Esophagus (tissue), 2 donors: Measurements from ENCODE around the gene COL4A2. TPM values are rescaled to one million over a fixed set of nuclear protein-coding genes. Genes with fewer than 3 reads are reported as not detected.

Experiments used
- H3K27ac ChIP-seq, 2 donors: one replicate each; pipeline ENCODE4 v1.5.1; 2013; ENCODE audit warnings: low read depth in 2 of 2, mild to moderate bottlenecking in 2 of 2, inconsistent platforms in 1 of 2, low read length in 1 of 2, moderate library complexity in 1 of 2
- H3K27me3 ChIP-seq, 2 donors: one replicate each; pipeline ENCODE4 v1.6.1; 2013; ENCODE audit warnings: low read length in 2 of 2, control low read depth in 1 of 2, mild to moderate bottlenecking in 1 of 2; ENCODE audit not compliant: insufficient read depth in 2 of 2, control insufficient read depth in 1 of 2
- H3K36me3 ChIP-seq, 2 donors: one replicate each; pipeline ENCODE4 v1.6.1; 2013; ENCODE audit warnings: low read length in 1 of 2; ENCODE audit not compliant: control insufficient read depth in 2 of 2, insufficient read depth in 2 of 2
- H3K4me1 ChIP-seq, 2 donors: one replicate each; pipeline ENCODE4 v1.6.1; 2013; ENCODE audit warnings: low read length in 1 of 2; ENCODE audit not compliant: control insufficient read depth in 2 of 2, insufficient read depth in 2 of 2
- H3K4me3 ChIP-seq, 2 donors: one replicate each; pipeline ENCODE4 v1.5.1; 2013; ENCODE audit warnings: low read length in 2 of 2, mild to moderate bottlenecking in 2 of 2, low read depth in 1 of 2, moderate library complexity in 1 of 2
- H3K9me3 ChIP-seq, 2 donors: one replicate each; pipeline ENCODE4 v1.6.1; 2013; ENCODE audit warnings: mild to moderate bottlenecking in 2 of 2, low read depth in 1 of 2, low read length in 1 of 2, moderate library complexity in 1 of 2; ENCODE audit not compliant: control insufficient read depth in 2 of 2, insufficient read depth in 1 of 2
- WGBS, 2 donors: extraction: QIAGEN DNeasy Blood & Tissue Kit; methylation state at CpG; one replicate each; pipeline ENCODE4 v1.1.7; 2013; 5-methylcytosine and 5-hydroxymethylcytosine counted together
- polyA plus RNA-seq, 2 donors: library from polyadenylated mRNA; stranded (reverse); fragments of 200-250 nt; gene quantifications; one replicate each; pipeline ENCODE4 v1.2.3, GENCODE V29; 2013
- donor health status: healthy with polysubstance abuse.
- donor health status: Bipolar disorder and iron deficiency.

COL4A2 gene
- polyA plus RNA-seq, 2 donors, result 25.3 to 39.2 TPM

GRCh38 chr13:110376120-110376519 lies 69.0 kb downstream of the COL4A2 start:
- no peak overlapping the region for H3K4me3 ChIP-seq
- H3K36me3 ChIP-seq, result no peaks in the 10 kb centered on the region
- WGBS, 2 donors, result 57 to 76% methylated on average over 5 of the region's 5 CpGs
- no peak overlapping the region for H3K27ac ChIP-seq
- H3K4me1 ChIP-seq, result peaks cover 0 to 4% of the 10 kb centered on the region in 2 donors
- H3K27me3 ChIP-seq, result no peaks in the 10 kb centered on the region
- H3K9me3 ChIP-seq, result no peaks in the 10 kb centered on the region

- H3K27ac ChIP-seq, result no peak overlapping the region
- 64% methylated on average over 6 of the region's 6 CpGs for WGBS, 2 donors
These were observed 70.2 kb downstream of the COL4A2 start for GRCh38 chr13:110377178-110377825.

GRCh38 chr13:110377826-110378201 lies 70.7 kb downstream of the COL4A2 start:
- H3K27ac ChIP-seq, result peak overlapping the region in 1 of 2 donors; percentile 33

More at GRCh38 chr13:110377178-110377825, 70.2 kb downstream of the COL4A2 start:
- Histone ChIP-seq H3K9me3 (no peaks in the 10 kb centered on the region), H3K36me3 (no peaks in the 10 kb centered on the region), H3K4me1 (peaks cover 0 to 4% of the 10 kb centered on the region in 2 donors), H3K27me3 (no peaks in the 10 kb centered on the region), H3K4me3 (no peak overlapping the region)

GRCh38 chr13:110379358-110379757 lies 72.3 kb downstream of the COL4A2 start:
- WGBS, 2 donors, result 90 to 93% methylated on average over 9 of the region's 9 CpGs
- Histone ChIP-seq H3K27ac (peak overlapping the region in 1 of 2 donors; percentile 6), H3K36me3 (no peaks in the 10 kb centered on the region)

More at GRCh38 chr13:110377826-110378201, 70.7 kb downstream of the COL4A2 start:
- Histone ChIP-seq H3K4me3 (no peak overlapping the region), H3K27me3 (no peaks in the 10 kb centered on the region), H3K4me1 (peaks cover 0 to 4% of the 10 kb centered on the region in 2 donors), H3K9me3 (no peaks in the 10 kb centered on the region), H3K36me3 (no peaks in the 10 kb centered on the region)
- WGBS, 2 donors, result 66 to 69% methylated on average over 5 of the region's 5 CpGs

GRCh38 chr13:110379905-110380341 lies 72.8 kb downstream of the COL4A2 start:
- peaks cover 0 to 4% of the 10 kb centered on the region in 2 donors for H3K4me1 ChIP-seq
- H3K36me3 ChIP-seq, result no peaks in the 10 kb centered on the region
- no peaks in the 10 kb centered on the region for H3K27me3 ChIP-seq
- H3K27ac ChIP-seq, result peak overlapping the region in 1 of 2 donors; percentile 6
- no peak overlapping the region for H3K4me3 ChIP-seq
- WGBS, 2 donors, result 39 to 58% methylated on average over 4 of the region's 4 CpGs
- no peaks in the 10 kb centered on the region for H3K9me3 ChIP-seq

More at GRCh38 chr13:110379358-110379757, 72.3 kb downstream of the COL4A2 start:
- no peaks in the 10 kb centered on the region for H3K9me3 ChIP-seq
- H3K27me3 ChIP-seq, result no peaks in the 10 kb centered on the region
- H3K4me1 ChIP-seq, result peaks cover 0 to 4% of the 10 kb centered on the region in 2 donors
- no peak overlapping the region for H3K4me3 ChIP-seq

GRCh38 chr13:110380359-110381028 lies 73.4 kb downstream of the COL4A2 start:
- WGBS, 2 donors, result 69 to 71% methylated on average over 14 of the region's 14 CpGs

GRCh38 chr13:110381029-110381360 lies 73.9 kb downstream of the COL4A2 start:
- Histone ChIP-seq H3K4me1 (peaks cover 0 to 4% of the 10 kb centered on the region in 2 donors), H3K36me3 (no peaks in the 10 kb centered on the region), H3K4me3 (no peak overlapping the region), H3K9me3 (no peaks in the 10 kb centered on the region), H3K27ac (no peak overlapping the region), H3K27me3 (no peaks in the 10 kb centered on the region)
- WGBS, 2 donors, result 85 to 89% methylated on average over 12 of the region's 12 CpGs

More at GRCh38 chr13:110380359-110381028, 73.4 kb downstream of the COL4A2 start:
- no peaks in the 10 kb centered on the region for H3K36me3 ChIP-seq
- no peak overlapping the region for H3K4me3 ChIP-seq
- H3K9me3 ChIP-seq, result no peaks in the 10 kb centered on the region
- H3K27me3 ChIP-seq, result no peaks in the 10 kb centered on the region
- peak overlapping the region in 1 of 2 donors; percentile 13 for H3K27ac ChIP-seq
- peaks cover 0 to 4% of the 10 kb centered on the region in 2 donors for H3K4me1 ChIP-seq

GRCh38 chr13:110382229-110382628 lies 75.1 kb downstream of the COL4A2 start:
- H3K27ac ChIP-seq, result no peak overlapping the region

GRCh38 chr13:110382830-110383229 lies 75.7 kb downstream of the COL4A2 start:
- Histone ChIP-seq H3K9me3 (no peaks in the 10 kb centered on the region), H3K4me3 (no peak overlapping the region), H3K27ac (no peak overlapping the region), H3K27me3 (no peaks in the 10 kb centered on the region), H3K4me1 (peaks cover 0 to 2% of the 10 kb centered on the region in 2 donors), H3K36me3 (no peaks in the 10 kb centered on the region)
- 82 to 85% methylated on average over 4 of the region's 4 CpGs for WGBS, 2 donors

More at GRCh38 chr13:110382229-110382628, 75.1 kb downstream of the COL4A2 start:
- Histone ChIP-seq H3K36me3 (no peaks in the 10 kb centered on the region), H3K4me3 (no peak overlapping the region), H3K27me3 (no peaks in the 10 kb centered on the region), H3K4me1 (peaks cover under 1% of the 10 kb centered on the region in 2 donors), H3K9me3 (no peaks in the 10 kb centered on the region)
- 65 to 69% methylated on average over 3 of the region's 3 CpGs for WGBS, 2 donors
